WTC11 (cell line): Measurements from ENCODE around the gene CRTC2. TPM values are rescaled to one million over a fixed set of nuclear protein-coding genes. Genes with fewer than 3 reads are reported as not detected.

ENCODE experiments used
- ATF1 ChIP-seq: sonication (generic); formaldehyde crosslinking; IDR thresholded peaks from 2 replicates; pipeline ENCODE4 v1.8.1; 2023; ENCODE audit warnings: mild to moderate bottlenecking, moderate library complexity, missing genetic modification reagents
- CBFB ChIP-seq: sonication (generic); formaldehyde crosslinking; IDR thresholded peaks from 2 replicates; pipeline ENCODE4 v1.8.1; 2022; ENCODE audit warnings: mild to moderate bottlenecking, low read depth, missing genetic modification reagents
- CTCF ChIP-seq: fragments of 200-600 bp; IDR thresholded peaks from 2 replicates; pipeline ENCODE4 v1.8.0; 2022; ENCODE audit warnings: antibody characterized with exemption
- E2F5 ChIP-seq: sonication (generic); formaldehyde crosslinking; IDR thresholded peaks from 2 replicates; pipeline ENCODE4 v1.8.1; 2022; ENCODE audit warnings: mild to moderate bottlenecking, moderate library complexity, missing genetic modification reagents
- ETV6 ChIP-seq: sonication (generic); formaldehyde crosslinking; IDR thresholded peaks from 2 replicates; pipeline ENCODE4 v1.8.1; 2022; ENCODE audit warnings: mild to moderate bottlenecking, missing genetic modification reagents
- FOXK1 ChIP-seq: sonication (generic); formaldehyde crosslinking; IDR thresholded peaks from 2 replicates; pipeline ENCODE4 v1.8.0; 2022; ENCODE audit warnings: mild to moderate bottlenecking, moderate library complexity, missing genetic modification reagents
- IRF1 ChIP-seq: sonication (generic); formaldehyde crosslinking; IDR thresholded peaks from 2 replicates; pipeline ENCODE4 v1.8.0; 2023; ENCODE audit warnings: missing genetic modification reagents
- NFATC4 ChIP-seq: fragments of 250-450 bp; sonication (Bioruptor Pico); IDR thresholded peaks from 2 replicates; pipeline ENCODE4 v1.9.0; 2021; ENCODE audit warnings: mild to moderate bottlenecking
- NFE2L1 ChIP-seq: sonication (generic); formaldehyde crosslinking; IDR thresholded peaks from 2 replicates; pipeline ENCODE4 v1.8.1; 2023; ENCODE audit warnings: missing genetic modification reagents
- NR2C2 ChIP-seq: sonication (generic); formaldehyde crosslinking; IDR thresholded peaks from 2 replicates; pipeline ENCODE4 v1.8.0; 2022; ENCODE audit warnings: mild to moderate bottlenecking, missing genetic modification reagents
- RORB ChIP-seq: fragments of 250-450 bp; sonication (Bioruptor Pico); IDR thresholded peaks from 2 replicates; pipeline ENCODE4 v1.9.0; 2021; ENCODE audit warnings: mild to moderate bottlenecking
- USF2 ChIP-seq: sonication (generic); formaldehyde crosslinking; IDR thresholded peaks from 2 replicates; pipeline ENCODE4 v1.8.1; 2023; ENCODE audit warnings: mild to moderate bottlenecking, missing genetic modification reagents, moderate library complexity
- ZBTB21 ChIP-seq: sonication (generic); formaldehyde crosslinking; IDR thresholded peaks from 2 replicates; pipeline ENCODE4 v1.8.1; 2023; ENCODE audit warnings: mild to moderate bottlenecking, missing genetic modification reagents, borderline replicate concordance
- ZBTB43 ChIP-seq: sonication (generic); formaldehyde crosslinking; IDR thresholded peaks from 2 replicates; pipeline ENCODE4 v1.8.1; 2023; ENCODE audit warnings: mild to moderate bottlenecking, missing genetic modification reagents
- ZNF317 ChIP-seq: sonication (generic); formaldehyde crosslinking; IDR thresholded peaks from 2 replicates; pipeline ENCODE4 v1.8.1; 2023; ENCODE audit warnings: low read depth, mild to moderate bottlenecking, moderate library complexity, missing genetic modification reagents, borderline replicate concordance
- ZNF423 ChIP-seq: fragments of 250-450 bp; sonication (Bioruptor Pico); IDR thresholded peaks from 2 replicates; pipeline ENCODE4 v2.1.2; 2022; ENCODE audit warnings: mild to moderate bottlenecking, moderate library complexity
- ZNF671 ChIP-seq: fragments of 250-450 bp; sonication (Bioruptor Pico); IDR thresholded peaks from 2 replicates; pipeline ENCODE4 v1.8.0; 2021; ENCODE audit warnings: mild to moderate bottlenecking
- total RNA-seq: library from RNA; stranded (reverse); gene quantifications from 3 replicates; pipeline ENCODE4 v1.2.3, GENCODE V29; 2021
- TF ChIP-seq, protein P1 (sequence below): fragments of 250-450 bp; sonication (Bioruptor Pico); conservative IDR thresholded peaks from 2 replicates; pipeline ENCODE4 v1.9.0; 2021; ENCODE audit warnings: mild to moderate bottlenecking
- TF ChIP-seq, protein P2 (sequence below): sonication (generic); formaldehyde crosslinking; IDR thresholded peaks from 2 replicates; pipeline ENCODE4 v1.8.1; 2023; ENCODE audit warnings: mild to moderate bottlenecking, missing genetic modification reagents
- TF ChIP-seq, protein P3 (sequence below): sonication (generic); formaldehyde crosslinking; IDR thresholded peaks from 2 replicates; pipeline ENCODE4 v1.8.0; 2022; ENCODE audit warnings: missing genetic modification reagents
- TF ChIP-seq, protein P4 (sequence below): sonication (generic); formaldehyde crosslinking; conservative IDR thresholded peaks from 2 replicates; pipeline ENCODE4 v1.8.1; 2022; ENCODE audit warnings: mild to moderate bottlenecking, missing genetic modification reagents
- TF ChIP-seq, protein P5 (sequence below): fragments of 250-450 bp; sonication (Bioruptor Pico); IDR thresholded peaks from 2 replicates; pipeline ENCODE4 v1.8.0; 2021; ENCODE audit warnings: mild to moderate bottlenecking

CRTC2 gene
- total RNA-seq, 1 experiment from 2014 or later, result 43.7 TPM

GRCh38 chr1:153977250-153978240, 19.1 kb upstream of the CRTC2 start, which contains the start of gene JTB (continued):
- TF ChIP-seq ETV6 (CRISPR knock-in tag), result peak; percentile 41; the same call in 1 of the 2 replicates
- peak; percentile 17; the same call in 1 of the 2 replicates for TF ChIP-seq NFE2L1 (CRISPR knock-in tag)
- no peak; the same call in 1 of the 2 replicates for TF ChIP-seq ZBTB43 (CRISPR knock-in tag)
- TF ChIP-seq FOXK1, result peak; percentile 45
- no peak for TF ChIP-seq ZNF671
- TF ChIP-seq ZNF423, result no peak
- TF ChIP-seq CTCF, result no peak
- no peak; the same call in 1 of the 2 replicates for TF ChIP-seq CBFB (CRISPR knock-in tag)
- TF ChIP-seq ATF1 (CRISPR knock-in tag), result no peak
- no peak for TF ChIP-seq E2F5 (CRISPR knock-in tag)
- peak; percentile 55; the same call in 1 of the 2 replicates for TF ChIP-seq ZBTB21 (CRISPR knock-in tag)
- no peak for TF ChIP-seq RORB
- TF ChIP-seq, protein P1, sequence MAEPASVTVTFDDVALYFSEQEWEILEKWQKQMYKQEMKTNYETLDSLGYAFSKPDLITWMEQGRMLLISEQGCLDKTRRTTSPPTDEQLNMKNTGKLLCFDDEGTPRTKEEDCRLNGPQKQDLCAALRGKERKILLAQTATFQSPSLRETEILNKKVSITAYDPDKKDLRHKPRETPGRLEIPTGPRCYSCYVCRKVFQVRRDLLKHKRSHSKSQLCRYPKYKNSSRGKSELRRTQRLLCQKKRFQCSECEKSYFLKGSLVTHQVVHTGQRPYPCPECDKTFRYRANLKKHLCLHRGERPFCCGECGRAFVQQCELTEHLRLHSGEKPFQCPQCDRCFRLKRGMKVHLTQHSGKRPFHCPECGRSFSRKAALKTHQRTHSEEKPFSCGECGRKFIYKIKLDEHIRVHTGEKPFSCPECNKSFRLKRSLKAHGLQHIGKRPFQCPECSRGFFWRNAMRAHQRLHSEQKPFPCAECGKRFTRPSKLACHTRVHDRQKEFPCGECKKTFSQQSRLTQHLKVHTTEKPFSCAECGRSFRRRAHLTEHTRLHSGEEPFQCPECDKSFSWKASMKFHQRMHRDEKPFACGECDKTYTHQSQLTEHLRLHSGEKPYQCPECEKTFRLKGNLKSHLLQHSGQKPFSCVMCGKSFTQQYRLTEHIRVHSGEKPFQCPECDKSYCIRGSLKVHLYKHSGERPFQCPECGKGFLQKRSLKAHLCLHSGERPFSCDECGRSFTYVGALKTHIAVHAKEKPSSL (CRISPR knock-in tag), result no peak
- TF ChIP-seq, protein P2, sequence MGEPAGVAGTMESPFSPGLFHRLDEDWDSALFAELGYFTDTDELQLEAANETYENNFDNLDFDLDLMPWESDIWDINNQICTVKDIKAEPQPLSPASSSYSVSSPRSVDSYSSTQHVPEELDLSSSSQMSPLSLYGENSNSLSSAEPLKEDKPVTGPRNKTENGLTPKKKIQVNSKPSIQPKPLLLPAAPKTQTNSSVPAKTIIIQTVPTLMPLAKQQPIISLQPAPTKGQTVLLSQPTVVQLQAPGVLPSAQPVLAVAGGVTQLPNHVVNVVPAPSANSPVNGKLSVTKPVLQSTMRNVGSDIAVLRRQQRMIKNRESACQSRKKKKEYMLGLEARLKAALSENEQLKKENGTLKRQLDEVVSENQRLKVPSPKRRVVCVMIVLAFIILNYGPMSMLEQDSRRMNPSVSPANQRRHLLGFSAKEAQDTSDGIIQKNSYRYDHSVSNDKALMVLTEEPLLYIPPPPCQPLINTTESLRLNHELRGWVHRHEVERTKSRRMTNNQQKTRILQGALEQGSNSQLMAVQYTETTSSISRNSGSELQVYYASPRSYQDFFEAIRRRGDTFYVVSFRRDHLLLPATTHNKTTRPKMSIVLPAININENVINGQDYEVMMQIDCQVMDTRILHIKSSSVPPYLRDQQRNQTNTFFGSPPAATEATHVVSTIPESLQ (CRISPR knock-in tag), result no peak
- no peak for TF ChIP-seq NFATC4 (CRISPR knock-in tag)
- no peak for TF ChIP-seq NR2C2 (CRISPR knock-in tag)
- TF ChIP-seq, protein P3, sequence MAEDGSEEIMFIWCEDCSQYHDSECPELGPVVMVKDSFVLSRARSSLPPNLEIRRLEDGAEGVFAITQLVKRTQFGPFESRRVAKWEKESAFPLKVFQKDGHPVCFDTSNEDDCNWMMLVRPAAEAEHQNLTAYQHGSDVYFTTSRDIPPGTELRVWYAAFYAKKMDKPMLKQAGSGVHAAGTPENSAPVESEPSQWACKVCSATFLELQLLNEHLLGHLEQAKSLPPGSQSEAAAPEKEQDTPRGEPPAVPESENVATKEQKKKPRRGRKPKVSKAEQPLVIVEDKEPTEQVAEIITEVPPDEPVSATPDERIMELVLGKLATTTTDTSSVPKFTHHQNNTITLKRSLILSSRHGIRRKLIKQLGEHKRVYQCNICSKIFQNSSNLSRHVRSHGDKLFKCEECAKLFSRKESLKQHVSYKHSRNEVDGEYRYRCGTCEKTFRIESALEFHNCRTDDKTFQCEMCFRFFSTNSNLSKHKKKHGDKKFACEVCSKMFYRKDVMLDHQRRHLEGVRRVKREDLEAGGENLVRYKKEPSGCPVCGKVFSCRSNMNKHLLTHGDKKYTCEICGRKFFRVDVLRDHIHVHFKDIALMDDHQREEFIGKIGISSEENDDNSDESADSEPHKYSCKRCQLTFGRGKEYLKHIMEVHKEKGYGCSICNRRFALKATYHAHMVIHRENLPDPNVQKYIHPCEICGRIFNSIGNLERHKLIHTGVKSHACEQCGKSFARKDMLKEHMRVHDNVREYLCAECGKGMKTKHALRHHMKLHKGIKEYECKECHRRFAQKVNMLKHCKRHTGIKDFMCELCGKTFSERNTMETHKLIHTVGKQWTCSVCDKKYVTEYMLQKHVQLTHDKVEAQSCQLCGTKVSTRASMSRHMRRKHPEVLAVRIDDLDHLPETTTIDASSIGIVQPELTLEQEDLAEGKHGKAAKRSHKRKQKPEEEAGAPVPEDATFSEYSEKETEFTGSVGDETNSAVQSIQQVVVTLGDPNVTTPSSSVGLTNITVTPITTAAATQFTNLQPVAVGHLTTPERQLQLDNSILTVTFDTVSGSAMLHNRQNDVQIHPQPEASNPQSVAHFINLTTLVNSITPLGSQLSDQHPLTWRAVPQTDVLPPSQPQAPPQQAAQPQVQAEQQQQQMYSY, result no peak
- TF ChIP-seq USF2 (CRISPR knock-in tag), result peak; percentile 23; the same call in 1 of the 2 replicates
- TF ChIP-seq ZNF317, result no peak
- TF ChIP-seq IRF1 (CRISPR knock-in tag), result peak; percentile 82
- TF ChIP-seq, protein P4, sequence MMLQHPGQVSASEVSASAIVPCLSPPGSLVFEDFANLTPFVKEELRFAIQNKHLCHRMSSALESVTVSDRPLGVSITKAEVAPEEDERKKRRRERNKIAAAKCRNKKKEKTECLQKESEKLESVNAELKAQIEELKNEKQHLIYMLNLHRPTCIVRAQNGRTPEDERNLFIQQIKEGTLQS (CRISPR knock-in tag), result no peak
- TF ChIP-seq, protein P5, sequence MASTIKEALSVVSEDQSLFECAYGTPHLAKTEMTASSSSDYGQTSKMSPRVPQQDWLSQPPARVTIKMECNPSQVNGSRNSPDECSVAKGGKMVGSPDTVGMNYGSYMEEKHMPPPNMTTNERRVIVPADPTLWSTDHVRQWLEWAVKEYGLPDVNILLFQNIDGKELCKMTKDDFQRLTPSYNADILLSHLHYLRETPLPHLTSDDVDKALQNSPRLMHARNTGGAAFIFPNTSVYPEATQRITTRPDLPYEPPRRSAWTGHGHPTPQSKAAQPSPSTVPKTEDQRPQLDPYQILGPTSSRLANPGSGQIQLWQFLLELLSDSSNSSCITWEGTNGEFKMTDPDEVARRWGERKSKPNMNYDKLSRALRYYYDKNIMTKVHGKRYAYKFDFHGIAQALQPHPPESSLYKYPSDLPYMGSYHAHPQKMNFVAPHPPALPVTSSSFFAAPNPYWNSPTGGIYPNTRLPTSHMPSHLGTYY (CRISPR knock-in tag), result no peak
